ENCODE results near the gene PRXL2C. TPM values are rescaled to one million over a fixed set of nuclear protein-coding genes. Genes with fewer than 3 reads are reported as not detected.
"Not testable (repeated sequence)": the region's sequence is repeated elsewhere in the genome, so short reads cannot be mapped to it uniquely, and the experiment has no call there.

Gene PRXL2C
- total RNA-seq, 2 donors from 2014 or later = 19.3 to 25.3 TPM

DNA sequence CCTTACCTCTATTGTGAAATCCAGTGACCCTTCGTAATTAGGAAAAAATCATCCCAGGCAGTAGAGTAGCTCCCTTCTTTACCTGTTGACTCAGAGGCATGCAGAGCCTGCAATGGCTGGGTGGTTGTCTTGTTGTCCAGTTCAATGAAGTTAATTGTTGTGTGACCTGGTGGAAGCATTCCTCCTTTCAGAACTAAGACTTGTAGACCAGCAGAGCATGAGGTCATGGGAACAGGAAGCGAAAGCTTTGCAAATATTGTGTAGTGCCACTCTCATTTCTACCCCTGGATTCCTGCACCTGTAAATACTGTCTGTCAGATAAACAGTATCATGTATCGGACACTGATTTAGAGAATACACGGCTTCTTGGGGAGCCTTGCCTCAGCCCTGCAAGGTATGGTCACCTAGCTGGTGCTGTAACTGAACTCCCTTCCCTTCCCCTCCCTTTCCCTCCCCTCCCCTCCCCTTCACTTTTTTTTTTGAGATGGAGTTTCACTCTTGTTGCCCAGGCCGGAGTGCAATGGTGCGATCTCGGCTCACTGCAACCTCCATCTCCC is 5.7 kb upstream of the PRXL2C start:
- intact Hi-C loops (cut with DNase I) = loop anchor here in 1 of 2 donors (10.0 kb wide), 1 partner anchor 216 kb away; no protein-coding TSS in a partner anchor
- no peak for ATAC-seq
- DNase-seq = no peak

DNA sequence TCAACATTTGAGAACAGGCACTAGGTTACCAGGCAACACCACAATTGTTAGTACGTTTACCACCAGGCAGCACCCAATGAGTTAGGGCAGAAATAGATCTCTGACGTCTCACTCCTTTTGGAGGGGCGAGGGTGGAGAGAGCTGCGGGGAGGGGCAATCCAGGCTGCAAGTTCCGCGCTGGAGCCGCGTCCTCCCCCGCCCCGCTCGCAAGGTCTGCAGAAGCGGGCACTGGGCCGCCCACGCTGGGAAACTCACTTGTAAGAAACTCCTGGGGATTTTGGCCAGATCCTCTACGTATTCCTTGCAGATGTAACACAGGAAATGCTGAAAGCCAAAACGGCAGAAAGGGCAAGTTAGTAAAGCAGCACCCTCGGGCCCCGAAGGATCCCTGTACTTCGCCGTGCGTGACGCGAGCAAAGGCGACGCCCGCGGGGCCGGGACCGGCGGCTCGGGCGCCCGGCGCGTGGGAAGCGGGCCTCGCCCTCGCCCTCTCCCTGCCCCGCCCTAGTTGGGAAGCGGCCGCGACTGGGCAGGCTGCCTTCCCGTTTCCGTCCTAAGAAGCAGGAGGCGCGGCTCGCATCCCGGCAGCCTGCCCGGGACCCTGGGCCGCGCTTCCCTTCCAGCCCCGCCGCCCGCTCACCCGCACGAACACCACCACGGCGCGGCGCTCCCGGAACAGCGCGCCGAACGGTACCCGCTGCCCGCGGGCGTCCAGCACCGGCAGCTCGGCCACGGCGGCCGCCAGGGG is 493 bp downstream of the PRXL2C start:
- intact Hi-C loops (cut with DNase I) = loop anchor here in 1 of 2 donors (10.0 kb wide), 1 partner anchor 90 kb away; no protein-coding TSS in a partner anchor

DNA sequence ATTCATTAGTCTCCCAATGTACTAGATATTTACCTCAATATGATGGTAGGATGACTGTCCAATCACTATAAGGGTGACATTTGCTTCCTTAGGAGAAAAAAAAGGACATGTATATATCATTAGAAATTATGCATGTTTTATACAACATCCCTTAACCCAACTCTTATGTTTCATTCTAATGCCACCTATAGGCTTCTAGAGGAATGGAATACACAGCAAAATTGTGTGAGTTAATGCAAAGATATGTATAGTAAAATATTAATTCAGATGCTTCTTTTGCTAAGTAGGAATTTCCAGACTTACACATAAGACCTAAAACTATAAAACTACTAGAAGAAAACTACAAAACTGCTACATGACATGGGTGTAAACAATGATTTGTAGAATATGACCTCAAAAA is 3.5 kb downstream of the PRXL2C start:
- ATAC-seq = no peak
- intact Hi-C loops (cut with DNase I) = loop anchor here in 1 of 2 donors (10.0 kb wide), 1 partner anchor 87 kb away; no protein-coding TSS in a partner anchor

More for the DNA sequence above, 493 bp downstream of the PRXL2C start:
- ATAC-seq (peak; percentile 88 to 91), DNase-seq (peak; percentile 93)

DNA sequence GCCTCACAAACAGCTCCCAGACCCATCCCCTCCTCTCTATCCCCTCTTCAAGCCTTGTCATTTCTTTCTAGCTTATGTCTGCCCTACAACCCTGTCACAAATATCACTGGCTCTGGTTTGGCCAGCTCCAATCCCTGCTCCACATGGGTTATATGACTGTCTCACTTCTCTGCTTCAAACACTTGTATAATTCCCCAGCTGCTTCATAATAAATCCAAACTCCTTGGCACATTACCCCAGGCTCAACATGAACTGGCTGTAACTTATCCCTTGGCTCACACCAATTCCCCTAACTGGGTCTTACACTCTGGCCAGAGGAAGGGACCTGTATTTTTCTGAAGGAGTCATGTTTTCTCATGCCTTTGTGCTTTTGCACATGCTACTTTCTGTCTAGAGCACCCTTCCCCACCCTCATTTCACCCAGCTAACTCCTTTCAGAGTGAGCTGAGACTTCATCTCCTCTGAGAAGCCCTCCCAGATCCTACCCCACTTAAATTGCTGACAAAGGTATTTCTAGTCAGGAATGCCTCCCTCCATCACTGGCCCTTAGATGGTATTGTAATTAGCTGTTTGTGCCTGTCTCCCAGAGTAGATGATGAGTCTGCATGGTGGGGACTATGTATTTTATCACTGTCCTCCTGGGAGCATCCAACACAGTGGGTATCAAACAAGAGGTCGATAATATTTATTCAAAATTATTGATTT is 5.3 kb downstream of the PRXL2C start:
- no peak for ATAC-seq
- intact Hi-C loops (cut with DNase I) = loop anchor here in 1 of 2 donors (10.0 kb wide), 1 partner anchor 85 kb away; no protein-coding TSS in a partner anchor

More for the DNA sequence above, 3.5 kb downstream of the PRXL2C start:
- no peak for DNase-seq

DNA sequence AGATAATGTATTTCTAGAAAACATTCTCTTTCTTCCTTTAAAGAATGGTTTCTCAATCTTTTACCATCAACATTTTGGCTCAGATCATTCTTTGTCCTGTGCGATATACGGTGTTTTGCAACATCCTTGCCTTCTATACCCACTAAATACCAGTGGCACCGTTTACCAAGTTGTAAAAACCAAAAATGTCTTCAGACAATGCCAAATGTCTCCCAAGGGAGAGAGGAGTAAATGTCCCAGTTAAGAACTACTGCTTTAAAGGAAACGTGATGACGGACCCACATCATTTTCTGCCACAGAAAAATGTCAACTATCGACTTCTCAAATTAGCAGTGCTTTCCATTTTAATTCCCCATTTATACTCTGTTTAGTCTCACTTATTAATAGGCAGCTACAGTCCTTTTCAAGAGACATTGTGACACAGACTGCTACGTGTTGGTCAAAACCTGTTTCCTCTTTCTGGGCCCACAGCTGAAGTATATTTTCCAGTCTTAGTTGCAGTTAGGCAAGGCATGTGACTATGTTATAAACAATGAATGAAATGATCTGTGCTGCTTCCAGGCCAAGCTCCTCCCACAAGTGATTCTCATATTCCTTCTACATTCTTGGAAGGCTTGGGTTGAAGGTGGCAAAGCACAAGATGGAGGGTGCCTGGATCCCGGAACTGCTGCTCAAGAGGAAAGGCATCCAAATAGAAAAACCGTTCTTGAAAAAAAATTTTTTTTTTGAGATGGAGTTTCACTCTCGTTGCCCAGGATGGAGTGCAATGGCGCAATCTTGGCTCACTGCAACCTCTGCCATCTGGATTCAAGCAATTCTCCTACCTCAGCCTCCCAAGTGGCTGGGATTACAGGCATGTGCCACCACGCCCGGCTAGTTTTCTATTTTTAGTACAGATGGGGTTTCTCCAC is 8.8 kb downstream of the PRXL2C start:
- intact Hi-C loops (cut with DNase I) = no loop called here
- no peak for DNase-seq
- ATAC-seq = peak; percentile 34 to 69

More for the DNA sequence above, 5.3 kb downstream of the PRXL2C start:
- DNase-seq = no peak

DNA sequence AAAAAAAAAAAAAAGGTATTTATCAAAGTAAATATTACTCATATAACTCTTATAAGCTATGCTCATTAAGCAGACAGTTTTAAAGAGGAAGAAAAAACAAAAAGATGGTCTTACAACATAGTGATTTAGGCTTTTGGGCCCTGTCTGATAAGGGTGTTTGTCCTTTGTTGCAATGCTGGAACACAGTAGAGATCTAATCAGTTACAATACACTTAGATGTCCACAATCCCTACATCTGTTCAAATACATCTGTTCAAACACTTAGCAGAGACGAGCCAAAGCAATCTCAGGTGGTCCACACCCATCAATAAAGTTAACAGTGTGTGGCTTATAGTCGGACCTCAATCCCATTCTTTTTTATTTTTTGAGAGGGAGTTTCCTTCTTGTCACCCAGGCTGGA is 11.0 kb downstream of the PRXL2C start:
- DNase-seq (no peak), ATAC-seq (no peak)
- intact Hi-C loops (cut with DNase I) = no loop called here

DNA sequence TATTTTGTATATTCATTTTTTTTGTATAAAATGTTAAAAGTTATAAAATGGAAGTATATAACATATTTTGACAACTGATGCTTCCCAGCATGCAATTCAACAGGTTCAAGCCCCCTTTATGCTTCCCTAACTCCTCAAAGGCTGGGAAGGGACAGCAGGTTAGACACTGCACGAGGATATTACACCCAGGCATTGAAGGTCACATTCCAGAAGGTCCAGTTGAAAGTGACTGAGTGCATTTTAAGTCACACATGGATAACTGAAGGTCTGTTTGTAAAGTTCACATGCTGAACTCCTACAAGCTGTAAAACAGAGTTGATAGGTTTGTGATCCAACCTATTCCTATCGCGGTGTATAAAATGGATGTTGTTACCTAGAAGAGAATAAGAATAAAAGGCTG is 13.6 kb downstream of the PRXL2C start:
- no peak for DNase-seq
- intact Hi-C loops (cut with DNase I) = no loop called here
- no peak for ATAC-seq

DNA sequence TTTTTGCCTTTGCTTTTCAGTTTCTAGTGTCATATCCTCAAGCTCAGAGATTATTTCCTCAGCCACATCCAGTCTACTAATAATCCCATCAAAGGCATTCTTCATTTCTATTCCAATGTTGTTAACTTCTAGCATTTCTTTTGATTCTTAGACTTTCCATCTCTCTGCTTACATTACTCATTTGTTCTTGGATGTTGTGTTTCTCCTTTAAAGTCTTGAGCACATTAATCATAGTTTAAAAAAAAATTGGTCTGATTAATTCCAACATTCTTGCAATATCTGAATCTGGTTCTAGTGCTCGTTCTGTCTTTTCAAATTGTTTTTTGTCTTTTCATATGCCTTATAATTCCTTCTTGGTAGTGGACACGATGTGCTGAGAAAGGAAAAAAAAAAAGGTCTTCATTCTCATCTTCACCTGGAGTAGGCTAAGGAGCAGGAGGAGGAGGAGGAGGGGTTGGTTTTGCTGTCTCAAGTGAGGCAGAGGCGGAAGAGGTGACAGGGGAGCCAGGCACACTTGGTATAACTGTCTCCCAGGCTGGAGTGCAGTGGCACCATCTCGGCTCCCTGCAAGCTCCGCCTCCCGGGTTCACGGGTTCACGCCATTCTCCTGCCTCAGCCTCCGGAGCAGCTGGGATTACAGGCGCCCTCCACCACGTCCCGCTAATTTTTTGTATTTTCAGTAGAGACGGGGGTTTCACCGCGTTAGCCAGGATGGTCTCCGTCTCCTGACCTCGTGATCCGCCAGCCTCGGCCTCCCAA is 16.3 kb downstream of the PRXL2C start:
- intact Hi-C loops (cut with DNase I) = no loop called here
- ATAC-seq = no peak
- no peak for DNase-seq

DNA sequence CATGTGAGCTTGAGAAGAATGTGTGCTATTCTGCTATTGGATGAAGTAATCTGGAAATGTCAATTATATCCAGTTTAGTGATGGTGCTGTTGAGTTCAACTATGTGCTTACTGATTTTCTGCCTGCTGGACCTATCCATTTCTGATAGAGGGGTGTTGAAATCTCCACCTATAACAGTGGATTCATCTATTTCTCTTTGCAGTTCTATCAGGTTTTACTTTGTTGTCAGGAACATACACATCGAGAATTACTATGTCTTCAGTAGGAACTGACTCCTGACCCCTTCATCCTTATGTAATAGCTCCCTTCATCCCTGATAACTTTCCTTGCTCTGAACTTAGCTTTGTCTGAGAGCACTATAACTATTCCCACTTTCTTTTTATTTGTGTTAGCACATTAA is 18.7 kb downstream of the PRXL2C start:
- no peak for DNase-seq
- intact Hi-C loops (cut with DNase I) = no loop called here
- no peak for ATAC-seq

DNA sequence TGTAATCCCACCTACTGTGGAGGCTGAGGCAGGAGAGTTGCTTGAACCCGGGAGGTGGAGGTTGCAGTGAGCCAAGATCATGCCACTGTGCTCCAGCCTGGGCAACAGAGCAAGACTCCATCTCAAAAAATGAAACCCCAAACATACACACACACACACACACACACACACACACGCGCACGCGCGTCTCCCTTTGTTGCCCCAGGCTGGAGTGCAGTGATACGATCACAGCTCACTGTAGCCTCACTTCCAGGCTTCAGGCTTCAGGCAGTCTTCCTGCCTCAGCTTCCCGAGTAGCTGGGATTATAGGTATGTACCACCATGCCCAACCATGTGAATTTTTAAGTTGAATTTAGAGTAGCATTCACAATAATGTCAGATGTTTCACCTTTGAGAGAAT is 21.5 kb downstream of the PRXL2C start:
- DNase-seq; intact Hi-C loops (cut with DNase I); ATAC-seq: not testable (repeated sequence)

DNA sequence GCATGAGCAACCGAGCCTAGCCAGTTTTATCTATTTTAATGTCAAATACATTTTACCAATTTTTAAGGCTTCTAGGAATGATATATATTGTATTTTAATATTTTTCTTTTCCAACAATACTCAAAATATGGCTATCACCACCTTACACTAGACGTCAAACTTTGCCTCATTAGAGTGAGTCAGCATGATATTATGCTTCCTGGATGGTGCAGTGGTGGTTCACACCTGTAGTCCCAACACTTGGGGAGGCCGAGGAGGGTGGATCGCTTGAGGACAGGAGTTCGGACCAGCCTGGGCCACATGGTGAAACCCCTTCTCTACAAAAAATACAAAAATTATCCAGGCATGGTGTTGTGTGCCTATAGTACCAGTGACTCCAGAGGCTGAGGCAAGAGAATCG is 28.2 kb downstream of the PRXL2C start:
- no peak for ATAC-seq
- intact Hi-C loops (cut with DNase I) = no loop called here
- no peak for DNase-seq

DNA sequence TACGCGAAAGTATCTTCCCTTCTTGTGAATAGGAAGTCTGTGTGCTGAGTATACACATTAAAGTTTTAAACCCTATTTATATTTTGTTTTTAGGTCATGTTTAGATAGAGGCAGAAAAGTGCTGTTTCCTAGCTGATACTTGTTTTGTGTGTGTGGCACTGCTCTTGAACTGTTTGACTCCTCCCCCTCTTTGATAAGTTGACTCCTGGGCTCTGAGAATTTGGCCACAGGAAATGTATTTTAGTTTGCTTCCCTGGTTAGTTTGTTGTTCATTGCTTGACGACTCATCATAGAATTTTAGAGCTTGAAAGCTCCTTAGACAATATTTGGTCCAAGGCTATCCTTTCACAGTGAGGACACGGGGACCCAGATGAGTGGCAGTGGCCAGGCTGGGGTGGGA is 33.5 kb downstream of the PRXL2C start:
- ATAC-seq (no peak), DNase-seq (no peak)
- intact Hi-C loops (cut with DNase I) = no loop called here

DNA sequence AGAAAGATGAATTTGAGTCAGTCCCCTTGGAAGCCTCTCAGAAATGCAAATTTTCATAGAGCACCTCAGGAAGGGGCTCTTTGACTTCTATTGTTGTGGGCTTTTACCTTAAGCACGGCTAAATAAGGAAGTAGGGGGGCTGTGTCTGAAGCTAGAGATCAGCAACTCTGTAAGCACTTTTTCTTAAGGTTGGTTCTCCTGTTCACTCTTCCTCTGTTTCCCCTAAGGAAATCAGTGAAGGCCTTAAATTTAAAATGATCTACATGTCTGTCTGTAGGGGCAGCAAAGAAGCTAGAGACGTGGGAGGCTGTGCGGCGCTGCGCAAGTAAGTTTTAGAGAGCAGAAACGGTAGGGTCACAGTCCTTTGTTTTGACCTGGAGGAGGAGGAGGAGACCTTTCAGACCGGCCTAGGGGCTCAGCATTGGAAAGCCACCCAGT is 34.3 kb downstream of the PRXL2C start:
- intact Hi-C loops (cut with DNase I) = no loop called here
- no peak for DNase-seq
- ATAC-seq = no peak

DNA sequence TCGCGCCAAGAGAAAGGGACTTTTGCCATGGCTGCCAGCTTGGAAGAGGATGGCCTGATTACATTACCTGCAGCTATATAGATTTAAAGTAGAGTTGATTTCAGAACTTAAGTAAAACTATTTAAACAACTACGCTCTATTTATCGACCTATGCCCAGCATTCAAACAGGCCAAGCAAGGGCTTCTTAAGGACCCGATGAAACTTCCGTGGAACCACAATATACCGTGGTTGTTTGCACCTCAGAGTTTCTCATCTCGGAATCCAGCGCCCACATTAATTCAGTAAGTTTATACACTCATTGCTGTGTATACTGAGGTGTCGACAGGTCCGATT is 35.0 kb downstream of the PRXL2C start:
- DNase-seq (no peak), ATAC-seq (no peak)
- intact Hi-C loops (cut with DNase I) = no loop called here

DNA sequence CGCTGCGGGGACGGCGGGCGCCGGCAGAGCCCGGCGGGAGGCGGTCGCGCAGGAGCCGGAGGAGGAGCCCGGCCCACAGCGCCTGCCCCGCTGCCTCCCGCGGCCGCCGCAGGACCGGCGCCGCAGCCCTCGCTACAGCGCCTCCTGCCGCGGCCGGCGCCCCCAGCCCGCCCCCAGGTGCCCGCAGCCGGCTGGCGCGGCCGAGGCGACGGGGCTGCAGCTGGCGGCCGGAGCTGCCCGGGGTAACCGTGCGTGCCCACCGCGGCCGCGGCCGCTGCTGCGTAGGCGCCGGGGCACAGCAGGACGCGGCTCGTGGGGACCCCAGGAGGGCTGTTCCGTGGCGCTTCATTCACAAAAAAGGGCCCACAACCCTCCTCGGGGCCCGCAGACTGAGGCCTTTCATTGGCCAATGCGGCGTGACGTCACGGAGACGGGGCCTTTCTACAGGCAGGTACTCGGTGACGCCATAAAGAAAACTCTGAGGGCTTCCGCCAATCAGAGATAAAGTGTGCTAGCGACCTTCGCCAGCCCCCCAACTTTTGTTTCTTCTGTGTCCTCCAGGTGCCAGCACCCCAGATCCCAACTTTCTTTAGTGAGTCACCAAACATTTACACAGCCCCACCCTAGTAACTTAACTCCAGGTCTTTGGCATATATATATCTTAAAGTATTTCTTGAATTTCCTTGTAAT is 35.5 kb downstream of the PRXL2C start, which contains the start of gene CDC14B:
Gene CDC14B, minus strand, starts transcription at position 353 of the 690 bp plus-strand sequence. CDS start 465 bp downstream, outside the sequence.
- intact Hi-C loops (cut with DNase I) = no loop called here
- ATAC-seq (peak; percentile 82 to 86), DNase-seq (peak; percentile 95)

DNA sequence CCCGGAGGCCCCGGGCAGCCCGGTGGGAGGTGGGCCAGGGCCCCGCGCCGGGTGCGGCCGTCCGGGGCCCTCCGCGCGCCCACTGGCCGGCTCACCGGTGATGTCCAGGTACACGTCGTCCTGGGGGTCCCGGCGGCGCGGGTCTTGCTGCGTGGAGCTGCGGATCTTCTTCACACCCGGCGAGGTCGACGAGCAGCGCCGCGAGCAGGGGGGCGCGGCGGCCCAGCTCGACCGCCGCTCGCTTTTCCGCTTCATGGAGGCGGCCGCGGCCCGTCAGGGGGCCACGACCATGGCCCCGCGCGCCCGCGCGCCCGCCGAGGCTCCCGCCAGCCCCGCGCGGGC is 36.0 kb downstream of the PRXL2C start:
- ATAC-seq (peak; percentile 12 to 24), DNase-seq (peak; percentile 26)
- intact Hi-C loops (cut with DNase I) = no loop called here

DNA sequence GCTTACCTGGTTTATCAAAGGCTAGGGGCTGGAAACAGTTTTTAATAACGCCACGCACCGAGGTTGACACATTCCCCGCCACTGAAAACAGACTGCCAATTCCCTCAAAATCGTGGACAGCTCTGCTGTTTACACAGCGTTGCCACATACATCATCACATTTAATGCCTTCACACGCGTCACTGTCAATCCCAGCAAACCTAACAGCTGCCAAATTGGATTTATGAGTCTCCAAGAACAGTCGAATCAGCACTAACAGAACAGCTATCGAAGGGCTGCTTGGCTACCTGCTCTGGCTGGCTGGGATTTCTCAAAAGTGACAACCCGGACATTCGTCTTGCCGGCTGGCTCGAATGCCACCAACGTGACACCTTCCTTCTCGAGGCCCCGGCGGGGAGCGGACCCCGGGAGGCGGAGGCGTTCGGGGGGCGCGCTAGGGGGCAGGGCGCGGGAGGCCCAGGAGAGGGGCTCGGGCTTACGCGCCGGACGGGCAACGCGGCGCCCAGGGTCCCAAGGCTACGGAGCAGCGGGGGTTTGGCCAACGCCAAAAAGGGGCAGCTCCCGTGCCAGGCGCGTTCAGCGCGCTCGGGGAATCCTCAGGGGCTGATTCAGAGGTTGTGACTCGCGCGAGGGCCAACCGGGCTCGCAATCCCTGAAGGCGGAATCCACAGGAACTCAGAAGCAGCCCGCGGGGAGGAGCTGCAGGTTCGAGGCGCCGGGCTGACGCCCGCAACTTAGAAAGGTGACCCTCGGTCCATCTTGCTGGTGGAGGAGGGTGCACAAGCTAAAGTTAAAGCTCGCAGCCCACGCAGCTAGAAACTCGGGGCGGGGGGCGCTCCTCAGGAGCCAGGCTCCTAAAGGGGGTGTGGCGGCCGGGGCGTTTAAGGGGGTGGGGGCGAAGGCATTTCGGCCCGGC is 36.7 kb downstream of the PRXL2C start:
- intact Hi-C loops (cut with DNase I) = no loop called here

More for the DNA sequence above, 36.7 kb downstream of the PRXL2C start:
- ATAC-seq = peak; percentile 48 to 77
- peak; percentile 56 for DNase-seq

All from left cardiac atrium (tissue), 4 donors.